MM.1S (cell line): ENCODE data around the gene MACROD2.

Source experiments
- CTCF ChIP-seq: fragments of 300-600 bp; sonication (generic); IDR thresholded peaks from 2 replicates; pipeline ENCODE4 v1.5.1; 2016; ENCODE audit warnings: antibody characterized with exemption, low read length, mixed read lengths
- EZH2 ChIP-seq: fragments of 300-600 bp; sonication (generic); optimal IDR thresholded peaks from 2 replicates; pipeline ENCODE3; 2017; ENCODE audit warnings: low read depth, mild to moderate bottlenecking, antibody characterized with exemption, low read length, mixed read lengths

DNA sequence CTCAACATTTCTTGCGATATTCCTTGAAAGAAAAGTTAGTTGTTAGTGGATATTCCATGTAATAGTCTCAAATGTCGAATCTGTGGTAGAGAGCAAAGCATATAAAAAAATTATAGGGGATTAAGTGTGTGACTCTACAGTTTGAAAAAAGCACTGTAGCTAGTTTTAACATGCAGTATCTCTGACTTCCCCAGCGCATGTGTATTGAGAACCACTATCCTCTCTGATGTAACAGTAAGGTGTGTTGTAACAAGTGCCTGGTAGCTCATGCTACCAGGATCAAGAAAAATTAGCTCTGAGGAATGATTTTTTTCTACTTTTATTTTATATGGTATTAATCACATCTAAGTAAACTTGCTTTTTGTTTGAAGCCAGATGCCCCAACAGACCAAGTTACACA is 1788.7 kb downstream of the MACROD2 start:
- no peak for TF ChIP-seq CTCF
- no peak for TF ChIP-seq EZH2
